Prostate gland (tissue), 2 donors: ENCODE data around the gene KLHDC9.

ENCODE experiments used
- POLR2AphosphoS5 ChIP-seq: sonication (generic); formaldehyde crosslinking; IDR thresholded peaks from one replicate; pipeline ENCODE4 v1.6.1; 2017; ENCODE audit warnings: antibody characterized with exemption
- TF ChIP-seq, protein P1 (sequence below), 4 experiments: fragments of 200-600 bp in 2 of 4; fragments of 450-650 bp in 2 of 4; sonication (generic) in 2 of 4; IDR thresholded peaks; 1 replicate in 3 of 4; 2 replicates in 1 of 4; pipeline ENCODE4 v1.5.1; 2016 to 2019; ENCODE audit warnings: antibody characterized with exemption in 4 of 4, mild to moderate bottlenecking in 2 of 4, moderate library complexity in 2 of 4

DNA sequence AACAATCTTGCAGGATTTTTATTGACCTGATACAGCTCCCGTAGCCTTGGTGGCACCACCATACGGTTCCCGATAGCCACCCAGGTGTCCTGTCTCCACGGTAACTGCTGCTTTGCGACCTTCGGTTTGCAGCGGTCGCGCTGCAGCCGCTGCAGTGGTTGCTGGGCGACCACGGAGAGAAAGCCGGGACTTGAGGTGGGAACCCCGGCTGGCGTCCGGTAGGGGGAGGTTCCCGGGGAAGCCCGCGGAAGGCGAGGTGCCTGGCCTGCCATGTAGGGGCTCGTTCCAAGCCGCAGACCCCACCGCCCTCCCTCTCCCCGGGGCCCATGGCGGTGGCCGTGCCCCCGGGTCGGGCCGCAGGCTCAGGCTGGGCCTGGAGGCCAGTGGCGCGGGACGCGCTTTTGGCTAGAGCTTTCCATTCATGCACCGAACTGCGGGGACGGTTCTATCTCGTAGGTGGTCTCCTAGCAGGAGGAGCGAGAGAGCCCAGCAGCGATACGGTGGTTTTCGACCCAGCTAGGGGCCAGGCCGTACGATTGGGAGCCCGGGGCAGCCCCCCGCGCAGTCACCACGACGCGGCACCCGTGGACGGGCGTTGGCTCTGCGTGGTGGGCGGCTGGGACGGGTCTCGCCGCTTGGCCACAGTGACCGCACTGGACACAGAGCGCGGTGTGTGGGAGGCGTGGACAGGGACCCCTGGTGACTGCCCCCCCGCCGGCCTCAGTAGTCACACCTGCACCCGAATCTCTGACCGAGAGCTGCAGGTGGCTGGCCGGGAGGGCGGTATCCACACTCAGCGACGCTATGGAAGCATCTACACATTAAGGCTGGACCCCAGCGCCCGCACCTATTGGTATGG, at the start of gene KLHDC9:
- TF ChIP-seq, protein P1, sequence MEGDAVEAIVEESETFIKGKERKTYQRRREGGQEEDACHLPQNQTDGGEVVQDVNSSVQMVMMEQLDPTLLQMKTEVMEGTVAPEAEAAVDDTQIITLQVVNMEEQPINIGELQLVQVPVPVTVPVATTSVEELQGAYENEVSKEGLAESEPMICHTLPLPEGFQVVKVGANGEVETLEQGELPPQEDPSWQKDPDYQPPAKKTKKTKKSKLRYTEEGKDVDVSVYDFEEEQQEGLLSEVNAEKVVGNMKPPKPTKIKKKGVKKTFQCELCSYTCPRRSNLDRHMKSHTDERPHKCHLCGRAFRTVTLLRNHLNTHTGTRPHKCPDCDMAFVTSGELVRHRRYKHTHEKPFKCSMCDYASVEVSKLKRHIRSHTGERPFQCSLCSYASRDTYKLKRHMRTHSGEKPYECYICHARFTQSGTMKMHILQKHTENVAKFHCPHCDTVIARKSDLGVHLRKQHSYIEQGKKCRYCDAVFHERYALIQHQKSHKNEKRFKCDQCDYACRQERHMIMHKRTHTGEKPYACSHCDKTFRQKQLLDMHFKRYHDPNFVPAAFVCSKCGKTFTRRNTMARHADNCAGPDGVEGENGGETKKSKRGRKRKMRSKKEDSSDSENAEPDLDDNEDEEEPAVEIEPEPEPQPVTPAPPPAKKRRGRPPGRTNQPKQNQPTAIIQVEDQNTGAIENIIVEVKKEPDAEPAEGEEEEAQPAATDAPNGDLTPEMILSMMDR (IDR thresholded peaks at IDR 0.05), result peak in 2 of 4 experiments; percentile 46 to 51
- peak; percentile 79 for TF ChIP-seq POLR2AphosphoS5
